Endothelial cell of umbilical vein (primary cell): ENCODE results near the gene VAT1. TPM values are rescaled to one million over a fixed set of nuclear protein-coding genes. Genes with fewer than 3 reads are reported as not detected.

Experiments used
- BruUV-seq: library from RNA; stranded (reverse); fragments of 400-500 nt; replicated peaks from 2 replicates; lab custom pipeline; 2021; lab: Mats Ljungman, UMichigan
- CTCF ChIA-PET: fragments of 300-600, 350-600 bp; sonication (Branson Sonifier 250); formaldehyde crosslinking; loops from one replicate; lab custom pipeline; 2021; ENCODE audit warnings: antibody characterized with exemption, inconsistent platforms; lab: Charles Lee
- POLR2A ChIA-PET: fragments of 300-600, 350-600 bp; sonication (Branson Sonifier 250); formaldehyde crosslinking; loops from one replicate; lab custom pipeline; 2021; ENCODE audit warnings: antibody characterized with exemption, inconsistent platforms; lab: Charles Lee
- DNase-seq: peaks from one replicate; pipeline ENCODE4 v3.0.0-alpha.2; 2011; ENCODE audit warnings: low read depth, low spot score
- FAIRE-seq: peaks from 2 replicates; lab custom pipeline; 2011; peaks lifted over from hg19 to GRCh38; lab: Jason Lieb, UNC
- H2AFZ ChIP-seq: 2 replicates; pipeline ENCODE4 v1.6.0; 2012; ENCODE audit warnings: low read depth, low read length, control low read depth, inconsistent platforms
- H3K27ac ChIP-seq: 2 replicates; pipeline ENCODE4 v1.5.1; 2011; ENCODE audit warnings: low read depth, mild to moderate bottlenecking, control low read depth, low read length, moderate library complexity; ENCODE audit not compliant: insufficient read depth
- H3K27me3 ChIP-seq, 2 experiments: 2 replicates each; pipeline versions ENCODE4 v1.6.0 to v1.6.1; 2011; ENCODE audit warnings: low read length in 2 of 2, mixed read lengths in 1 of 2; ENCODE audit not compliant: control insufficient read depth in 2 of 2, insufficient read depth in 2 of 2
- H3K36me3 ChIP-seq, 2 experiments: 2 replicates in 1 of 2; 3 replicates in 1 of 2; pipeline ENCODE4 v1.5.1; 2011; ENCODE audit warnings: low read length in 2 of 2, mild to moderate bottlenecking in 1 of 2, moderate library complexity in 1 of 2; ENCODE audit not compliant: control insufficient read depth in 2 of 2, insufficient read depth in 2 of 2; ENCODE audit errors: extremely low read depth in 1 of 2
- H3K4me1 ChIP-seq: 3 replicates; pipeline ENCODE4 v1.5.1; 2011; ENCODE audit warnings: mild to moderate bottlenecking, low read length; ENCODE audit not compliant: control insufficient read depth, insufficient read depth; ENCODE audit errors: extremely low read depth
- H3K4me2 ChIP-seq: 2 replicates; pipeline ENCODE4 v1.6.1; 2011; ENCODE audit warnings: low read length, control low read depth, mixed read lengths; ENCODE audit not compliant: insufficient read depth
- H3K4me3 ChIP-seq, 3 experiments: fragments of 200-600 bp in 1 of 3; sonication (generic), shearing (Covaris generic) in 1 of 3; replicated peaks in 1 of 3; 2 replicates each; pipeline ENCODE4 v1.5.1; 2011 to 2016; ENCODE audit warnings: control low read depth in 3 of 3, low read length in 3 of 3, mild to moderate bottlenecking in 2 of 3, inconsistent platforms in 1 of 3, low read depth in 1 of 3, moderate library complexity in 1 of 3; ENCODE audit not compliant: insufficient read depth in 1 of 3
- H3K79me2 ChIP-seq: 2 replicates; pipeline ENCODE4 v1.6.0; 2012; ENCODE audit warnings: low read length, inconsistent platforms; ENCODE audit not compliant: control insufficient read depth, insufficient read depth
- H3K9ac ChIP-seq: replicated peaks from 2 replicates; pipeline ENCODE3; 2011; ENCODE audit warnings: low read length, control low read depth; ENCODE audit not compliant: insufficient read depth; ENCODE audit errors: extremely low read depth
- H3K9me1 ChIP-seq: replicated peaks from 3 replicates; pipeline ENCODE4 v1.6.0; 2011; ENCODE audit warnings: mild to moderate bottlenecking, low read length; ENCODE audit not compliant: control insufficient read depth, insufficient read depth; ENCODE audit errors: extremely low read depth
- H3K9me3 ChIP-seq: replicated peaks from 2 replicates; pipeline ENCODE4 v1.5.1; 2012; ENCODE audit warnings: low read length, inconsistent platforms; ENCODE audit not compliant: control insufficient read depth, insufficient read depth
- H4K20me1 ChIP-seq: replicated peaks from 2 replicates; pipeline ENCODE3; 2011; ENCODE audit warnings: mild to moderate bottlenecking, low read length; ENCODE audit not compliant: control insufficient read depth, insufficient read depth; ENCODE audit errors: extremely low read depth
- EZH2 ChIP-seq: IDR thresholded peaks from 2 replicates; pipeline ENCODE4 v1.6.1; 2012; ENCODE audit warnings: borderline replicate concordance, low read depth, mild to moderate bottlenecking, moderate library complexity, low read length, inconsistent platforms; ENCODE audit not compliant: severe bottlenecking
- FOS ChIP-seq: IDR thresholded peaks from 2 replicates; pipeline ENCODE4 v1.6.1; 2011; ENCODE audit warnings: mild to moderate bottlenecking, low read length, moderate library complexity, borderline replicate concordance; ENCODE audit not compliant: insufficient read depth
- GATA2 ChIP-seq: IDR thresholded peaks from 2 replicates; pipeline ENCODE4 v1.7.0; 2011; ENCODE audit warnings: low read depth, mild to moderate bottlenecking, moderate library complexity, mixed read lengths, low read length; ENCODE audit not compliant: insufficient read length, insufficient read depth
- JUN ChIP-seq: IDR thresholded peaks from 2 replicates; pipeline ENCODE4 v1.6.1; 2011; ENCODE audit warnings: borderline replicate concordance, low read depth; ENCODE audit not compliant: insufficient read length, insufficient read depth
- MYC ChIP-seq: IDR thresholded peaks from one replicate; pipeline ENCODE4 v1.6.1; 2011; ENCODE audit warnings: mild to moderate bottlenecking, low read depth, low read length
- POLR2A ChIP-seq: IDR thresholded peaks from 2 replicates; pipeline ENCODE4 v1.6.1; 2012; ENCODE audit warnings: low read depth, mild to moderate bottlenecking, control low read depth, low read length
- POLR2AphosphoS5 ChIP-seq: IDR thresholded peaks from 2 replicates; pipeline ENCODE4 v1.6.1; 2012; ENCODE audit warnings: low read depth, mild to moderate bottlenecking, control low read depth, low read length, moderate library complexity; ENCODE audit not compliant: insufficient read depth
- dilution Hi-C: fragments of 300-500 bp; cut with MboI; formaldehyde crosslinking; loops from one replicate; pipeline ENCODE4 v1.15.0; 2019; ENCODE audit warnings: low sequenced_read_pairs; ENCODE audit not compliant: extremely low pct_ligation_motif_present
- intact Hi-C: fragments of 100-400 bp; cut with micrococcal nuclease; formaldehyde crosslinking; loops from one replicate; pipeline ENCODE4 v1.10.0; 2022
- polyA plus RNA-seq, 4 experiments: library from polyadenylated mRNA; depleted of rRNA in 3 of 4; stranded (reverse) in 3 of 4; unstranded in 1 of 4; fragments of >200 nt; gene quantifications; 2 replicates each; pipeline versions ENCODE4 v1.2.1 to v1.2.3, GENCODE V29; 2011 to 2012; ENCODE audit warnings: missing spikeins in 1 of 4
- total RNA-seq: library from RNA; stranded (reverse); gene quantifications from 2 replicates; pipeline ENCODE4 v1.2.3, GENCODE V29; 2021
- TF ChIP-seq, protein P1 (sequence below), 2 donors: IDR thresholded peaks; 1 replicate in 1 of 2; 2 replicates in 1 of 2; pipeline ENCODE4 v1.5.1; 2011; ENCODE audit warnings: low read length in 2 of 2, mild to moderate bottlenecking in 2 of 2, moderate library complexity in 2 of 2, control low read depth in 1 of 2, inconsistent platforms in 1 of 2, low read depth in 1 of 2; ENCODE audit not compliant: insufficient read depth in 1 of 2; ENCODE audit errors: extremely low read depth in 1 of 2
- TF ChIP-seq, protein P2 (sequence below): IDR thresholded peaks from 2 replicates; pipeline ENCODE4 v1.6.1; 2011; ENCODE audit not compliant: insufficient read depth, insufficient read length

The VAT1 gene
- total and polyA plus RNA-seq, 2 donors (not counting 3 experiments of a cell fraction or from before 2014, with no cell fraction given) = 339 to 482 TPM

DNA sequence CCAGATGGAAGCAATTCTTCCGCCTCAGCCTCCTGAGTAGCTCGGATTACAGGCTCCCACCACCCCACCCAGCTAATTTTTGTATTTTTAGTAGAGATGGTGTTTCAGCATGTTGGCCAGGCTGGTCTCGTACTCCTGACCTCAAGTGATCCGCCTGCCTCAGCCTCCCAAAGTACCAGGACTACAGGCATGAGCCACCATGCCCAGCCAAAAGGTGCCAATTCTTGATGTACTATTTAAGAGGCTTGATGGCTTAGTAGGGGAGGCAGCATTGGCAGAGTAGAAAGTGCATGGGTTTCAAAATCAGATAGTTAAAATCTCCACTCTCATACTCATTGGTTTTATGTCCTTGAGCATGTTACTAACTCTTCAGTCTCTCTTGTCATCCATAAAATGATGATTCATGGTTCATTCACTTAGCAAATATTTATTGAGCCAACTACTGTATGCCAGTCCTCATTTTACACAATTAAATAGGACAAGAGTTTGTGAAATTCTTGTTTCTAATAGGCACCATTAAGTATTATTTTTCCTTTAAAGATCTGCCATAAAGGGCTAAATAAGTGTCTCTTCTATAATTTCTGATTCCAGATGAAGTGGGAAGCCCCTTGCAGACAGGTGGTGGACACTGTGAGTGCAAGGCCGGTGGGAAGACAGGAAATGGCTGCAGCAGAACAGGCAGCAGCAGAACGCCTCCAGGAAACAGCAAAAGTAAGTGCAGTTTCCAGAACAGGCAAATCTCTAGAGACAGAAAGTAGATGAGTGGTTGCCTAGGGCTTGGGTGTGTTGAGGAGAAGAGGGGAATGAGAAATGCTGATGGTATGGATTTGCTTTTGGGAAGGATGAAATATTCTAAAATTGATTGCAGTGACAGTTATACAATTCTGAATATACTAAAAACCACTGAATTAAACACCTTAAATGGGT lies 32.2 kb downstream of the VAT1 start:
- intact Hi-C loops (no loop called here), dilution Hi-C loops (no loop called here)
- DNase-seq (no peak), FAIRE-seq (no peak)
- H3K36me3 ChIP-seq = peaks cover 20 to 25% of the 10 kb centered on the region in 2 experiments
- BruUV-seq = no TSS peak
- no peaks in the 10 kb centered on the region for H3K27me3 ChIP-seq
- CTCF ChIA-PET = no interaction called here
- H3K4me1 ChIP-seq = peaks cover 10% of the 10 kb centered on the region
- POLR2A ChIA-PET = no interaction called here
- no peak for TF ChIP-seq EZH2
- H3K79me2 ChIP-seq = peaks cover 5% of the 10 kb centered on the region
- H3K4me3 ChIP-seq = no peak overlapping the region
- no peak overlapping the region for H3K27ac ChIP-seq
- H3K9ac ChIP-seq = no peak overlapping the region
- no peak overlapping the region for H3K4me2 ChIP-seq
- no peaks in the 10 kb centered on the region for H3K9me1 ChIP-seq
- no peaks in the 10 kb centered on the region for H4K20me1 ChIP-seq
- H2AFZ ChIP-seq = no peak overlapping the region
- H3K9me3 ChIP-seq = no peaks in the 10 kb centered on the region

DNA sequence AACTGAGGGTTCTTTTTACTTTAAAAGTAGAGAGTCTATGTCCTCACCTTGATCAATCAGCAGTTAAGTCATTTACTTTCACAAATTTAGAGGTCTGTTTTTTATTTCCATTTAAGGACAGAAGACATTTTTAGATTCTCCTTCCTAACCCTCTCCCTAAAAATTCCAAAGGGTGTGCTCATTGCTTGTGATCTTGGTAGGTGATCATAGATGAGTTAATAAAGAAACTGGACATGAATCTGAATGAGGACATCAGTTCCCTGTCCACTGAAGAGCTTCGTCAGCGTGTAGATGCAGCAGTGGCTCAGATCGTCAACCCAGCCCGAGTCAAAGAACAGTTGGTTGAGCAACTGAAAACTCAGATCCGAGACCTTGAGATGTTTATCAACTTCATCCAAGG lies 33.0 kb downstream of the VAT1 start:
- H3K36me3 ChIP-seq = peaks cover 20 to 25% of the 10 kb centered on the region in 2 experiments
- H3K27me3 ChIP-seq = no peaks in the 10 kb centered on the region
- DNase-seq (no peak), FAIRE-seq (no peak)
- H2AFZ ChIP-seq = no peak overlapping the region
- H3K4me3 ChIP-seq = no peak overlapping the region
- POLR2A ChIA-PET = no interaction called here
- BruUV-seq = no TSS peak
- H3K9me1 ChIP-seq = no peaks in the 10 kb centered on the region
- peaks cover 5% of the 10 kb centered on the region for H3K79me2 ChIP-seq
- CTCF ChIA-PET = no interaction called here
- H3K4me1 ChIP-seq = peaks cover 17% of the 10 kb centered on the region
- no peak overlapping the region for H3K9ac ChIP-seq
- intact Hi-C loops = no loop called here
- no peak overlapping the region for H3K27ac ChIP-seq
- H4K20me1 ChIP-seq = no peaks in the 10 kb centered on the region
- TF ChIP-seq FOS (no peak), GATA2 (no peak), POLR2A (no peak), JUN (no peak), POLR2AphosphoS5 (no peak), EZH2 (no peak), MYC (no peak)
- TF ChIP-seq, protein P1, sequence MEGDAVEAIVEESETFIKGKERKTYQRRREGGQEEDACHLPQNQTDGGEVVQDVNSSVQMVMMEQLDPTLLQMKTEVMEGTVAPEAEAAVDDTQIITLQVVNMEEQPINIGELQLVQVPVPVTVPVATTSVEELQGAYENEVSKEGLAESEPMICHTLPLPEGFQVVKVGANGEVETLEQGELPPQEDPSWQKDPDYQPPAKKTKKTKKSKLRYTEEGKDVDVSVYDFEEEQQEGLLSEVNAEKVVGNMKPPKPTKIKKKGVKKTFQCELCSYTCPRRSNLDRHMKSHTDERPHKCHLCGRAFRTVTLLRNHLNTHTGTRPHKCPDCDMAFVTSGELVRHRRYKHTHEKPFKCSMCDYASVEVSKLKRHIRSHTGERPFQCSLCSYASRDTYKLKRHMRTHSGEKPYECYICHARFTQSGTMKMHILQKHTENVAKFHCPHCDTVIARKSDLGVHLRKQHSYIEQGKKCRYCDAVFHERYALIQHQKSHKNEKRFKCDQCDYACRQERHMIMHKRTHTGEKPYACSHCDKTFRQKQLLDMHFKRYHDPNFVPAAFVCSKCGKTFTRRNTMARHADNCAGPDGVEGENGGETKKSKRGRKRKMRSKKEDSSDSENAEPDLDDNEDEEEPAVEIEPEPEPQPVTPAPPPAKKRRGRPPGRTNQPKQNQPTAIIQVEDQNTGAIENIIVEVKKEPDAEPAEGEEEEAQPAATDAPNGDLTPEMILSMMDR (IDR thresholded peaks at IDR 0.05; ENCODE audit: extremely low read depth in 1 of 2, insufficient read depth in 1 of 2, low read depth in 1 of 2, low read length in 2 of 2) = no peak
- TF ChIP-seq, protein P2, sequence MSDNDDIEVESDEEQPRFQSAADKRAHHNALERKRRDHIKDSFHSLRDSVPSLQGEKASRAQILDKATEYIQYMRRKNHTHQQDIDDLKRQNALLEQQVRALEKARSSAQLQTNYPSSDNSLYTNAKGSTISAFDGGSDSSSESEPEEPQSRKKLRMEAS = no peak
- dilution Hi-C loops = no loop called here
- no peaks in the 10 kb centered on the region for H3K9me3 ChIP-seq
- no peak overlapping the region for H3K4me2 ChIP-seq
